HG03135 (cell line): ENCODE data around the gene CIT.

Experiments used
- ATAC-seq: cut with Tn5 transposase; IDR thresholded peaks from one replicate; pipeline ENCODE4 v1.9.1; 2021; ENCODE audit warnings: mild to moderate bottlenecking, moderate library complexity; ENCODE audit not compliant: unreplicated experiment

CIT gene

DNA sequence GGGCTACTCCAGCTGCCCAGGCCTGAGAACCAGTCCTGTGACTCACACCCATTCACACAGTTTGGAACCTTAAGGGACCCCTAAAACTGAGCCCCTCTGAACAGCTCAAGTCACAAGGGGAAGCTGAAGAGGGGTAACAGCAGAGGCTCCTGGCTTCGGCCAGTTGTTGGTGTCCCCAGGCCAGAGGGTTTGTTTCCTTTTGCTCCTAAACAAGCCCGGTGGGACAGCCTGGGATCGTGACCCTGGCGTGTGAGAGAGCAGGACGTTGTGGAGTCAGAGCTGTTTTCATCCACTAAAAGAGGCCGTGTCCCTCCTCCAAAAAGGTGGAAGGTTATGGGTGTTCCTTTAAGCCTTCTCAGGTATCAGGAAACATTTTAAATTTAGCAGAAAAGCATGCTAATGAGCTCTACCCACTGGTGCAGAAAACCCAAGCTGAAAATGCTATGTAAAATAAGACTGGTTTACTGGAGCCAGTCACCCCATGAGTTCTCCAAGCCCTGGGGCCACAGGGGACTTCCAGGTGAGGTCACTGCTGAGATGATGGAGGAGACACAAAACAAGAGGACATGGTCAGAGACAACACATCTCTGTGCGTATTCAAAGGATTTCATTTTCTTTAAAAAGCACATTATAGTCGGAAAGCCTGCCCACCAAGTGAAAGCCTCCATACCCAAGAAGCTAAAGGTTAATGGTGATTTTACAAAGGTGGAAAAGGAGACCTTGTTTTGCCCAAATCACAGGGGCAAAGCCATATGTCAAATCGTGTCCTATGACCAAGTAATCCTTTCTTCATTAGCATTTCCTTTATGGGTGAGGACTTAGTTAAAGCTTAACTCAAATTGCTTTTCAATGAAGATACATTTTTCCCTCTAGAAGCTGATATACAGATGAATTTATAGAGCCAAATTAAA is 195.1 kb downstream of the CIT start:
- no peak for ATAC-seq

DNA sequence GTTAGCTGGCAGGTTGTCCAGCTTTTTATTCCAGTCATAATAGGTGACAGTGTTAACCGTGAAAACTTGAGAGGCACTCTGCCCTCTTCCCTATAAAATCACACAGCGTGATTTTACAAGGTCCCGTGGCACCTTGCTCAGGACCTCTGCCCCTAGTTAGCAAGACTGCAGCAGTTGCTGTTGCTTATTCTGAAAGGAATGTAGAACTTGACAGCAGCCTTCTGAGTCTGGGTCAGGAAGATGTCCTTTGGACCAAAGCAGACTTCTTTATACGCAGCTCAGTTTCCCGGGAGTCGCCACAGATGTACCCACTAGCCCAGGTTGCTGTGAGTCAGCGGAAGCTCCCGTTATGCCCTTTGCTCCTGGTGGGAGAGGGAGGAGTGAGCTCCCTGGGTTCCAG is 196.0 kb downstream of the CIT start:
- no peak for ATAC-seq

DNA sequence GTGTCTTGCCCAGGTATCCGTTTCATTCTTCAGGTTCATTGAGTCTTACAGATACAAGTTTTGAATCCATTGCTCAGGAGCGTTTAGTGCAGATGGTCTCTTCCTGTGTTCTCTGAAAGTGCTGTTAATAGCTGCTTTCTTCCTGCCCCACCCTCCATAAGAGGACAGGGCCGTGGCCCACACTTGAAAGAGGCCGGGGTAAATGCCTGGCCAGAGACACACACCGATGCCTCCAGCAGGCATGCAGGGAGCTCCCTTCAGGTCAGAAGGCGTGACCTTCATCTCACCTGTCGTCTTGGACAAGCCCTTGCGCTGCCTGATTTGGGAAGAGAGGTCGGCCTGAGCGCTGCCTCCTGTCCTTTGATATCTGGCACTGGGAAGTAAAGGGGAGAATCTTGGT is 197.6 kb downstream of the CIT start:
- no peak for ATAC-seq

DNA sequence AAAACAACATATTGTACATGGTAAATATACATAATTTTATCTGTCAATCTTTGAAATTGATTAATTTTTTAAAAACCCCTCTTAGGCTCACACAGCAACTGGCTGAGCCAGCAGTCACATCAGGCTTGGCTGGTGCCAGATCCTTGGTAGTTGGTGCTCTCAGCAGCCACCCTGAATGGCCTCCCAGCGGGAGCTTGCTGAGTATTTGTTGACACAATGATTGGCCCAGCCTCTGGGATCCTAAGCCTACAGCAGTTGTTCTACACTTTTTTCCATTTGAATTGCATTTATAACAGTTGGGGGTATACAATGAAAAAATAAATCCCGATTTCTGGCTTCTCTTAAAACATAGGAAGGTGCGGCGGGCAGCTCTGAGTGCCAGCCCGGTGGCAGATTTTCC is 198.0 kb downstream of the CIT start:
- no peak for ATAC-seq

DNA sequence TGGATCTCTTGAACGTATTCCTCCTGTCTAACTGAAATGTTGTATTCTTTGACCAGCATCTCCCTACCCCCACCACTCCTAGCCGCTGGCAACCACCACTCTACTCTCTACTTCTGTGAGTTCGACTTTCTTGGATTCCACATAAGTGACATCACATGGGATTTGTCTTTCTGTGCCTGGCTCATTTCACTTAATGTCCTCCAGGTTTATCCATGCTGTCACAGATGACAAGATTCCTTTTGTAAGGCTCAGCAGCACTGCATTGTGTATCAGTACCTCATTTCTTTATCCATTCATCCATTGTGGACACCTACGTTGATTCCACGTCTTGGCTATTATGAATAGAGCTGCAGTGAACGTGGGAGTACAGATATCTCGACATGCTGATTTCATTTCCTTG is 198.7 kb downstream of the CIT start:
- ATAC-seq = no peak

DNA sequence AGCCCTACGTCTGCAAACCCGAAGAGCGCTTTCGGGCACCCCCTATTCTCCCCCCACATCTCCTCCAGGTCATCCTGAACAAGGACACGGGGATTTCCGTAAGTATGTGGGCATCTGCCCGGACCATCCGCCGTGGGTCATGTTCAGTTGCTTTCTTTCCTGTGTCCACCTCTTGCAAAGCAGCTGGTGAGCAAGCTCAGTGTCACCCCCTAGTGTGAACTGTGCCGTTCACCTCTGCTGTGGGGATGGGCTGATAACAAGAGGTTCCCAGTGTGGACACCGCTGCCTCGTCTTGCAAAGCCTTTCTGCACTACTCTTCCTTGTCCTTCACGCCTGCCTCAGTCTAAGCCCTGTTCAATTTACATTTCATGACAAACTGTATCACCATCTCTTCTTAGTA is 200.5 kb downstream of the CIT start:
- ATAC-seq = no peak

DNA sequence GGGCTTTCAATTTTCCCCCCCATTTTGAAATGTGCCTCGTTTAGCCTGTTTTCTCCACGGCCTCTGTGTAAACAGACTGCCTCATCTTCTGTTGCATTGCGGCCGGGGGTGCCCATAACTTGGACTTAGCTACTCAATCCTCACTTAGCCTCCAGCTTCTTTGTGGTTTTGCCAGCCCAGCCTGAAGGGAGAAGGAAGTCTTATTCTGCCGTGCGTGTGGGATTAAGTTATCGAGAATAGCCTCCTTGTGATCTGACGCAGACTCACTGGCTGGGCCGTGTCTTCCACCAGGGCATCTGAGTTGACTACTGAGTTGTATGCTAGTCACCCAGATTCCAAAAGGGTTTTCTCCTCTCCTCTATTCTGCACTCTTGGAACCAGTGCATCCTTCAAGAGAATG is 201.1 kb downstream of the CIT start:
- ATAC-seq = no peak

DNA sequence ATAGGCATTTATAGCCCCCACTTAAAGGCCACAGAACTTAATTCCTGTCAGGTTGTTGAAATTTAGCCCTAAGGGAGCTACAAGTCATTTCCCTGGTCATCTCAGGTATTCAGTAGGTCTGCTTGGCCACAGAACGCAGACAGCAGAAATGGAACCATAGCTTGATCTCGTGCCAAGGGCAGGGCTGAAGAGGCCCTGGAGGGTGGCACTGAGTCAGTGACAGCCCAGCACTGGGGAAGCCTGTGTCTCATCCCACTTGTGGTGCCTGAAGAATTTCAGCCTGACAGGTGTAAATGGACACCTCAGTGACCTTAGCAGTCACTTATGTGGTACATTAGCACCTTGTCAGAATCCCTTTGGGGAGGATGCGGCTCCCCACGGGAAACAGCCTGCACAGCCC is 202.6 kb downstream of the CIT start:
- ATAC-seq = no peak

DNA sequence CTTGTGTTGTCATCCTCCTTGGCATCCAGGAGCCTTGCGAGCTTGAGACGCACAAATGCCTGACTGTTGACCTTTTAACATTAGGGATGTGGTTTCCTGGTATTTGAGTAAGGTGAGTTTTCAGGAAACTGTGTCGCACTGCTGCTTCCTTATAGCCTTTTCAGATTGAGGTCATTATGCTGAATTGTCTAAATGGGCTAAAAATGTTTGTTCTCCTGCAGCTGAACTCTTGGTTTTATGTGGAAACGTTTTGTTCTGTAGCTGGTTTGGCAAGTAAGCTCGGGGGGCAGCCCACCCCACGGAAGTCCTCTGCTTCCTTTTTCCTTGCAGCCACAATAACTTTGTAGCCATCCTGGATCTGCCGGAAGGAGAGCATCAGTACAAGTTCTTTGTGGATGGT is 203.5 kb downstream of the CIT start:
- no peak for ATAC-seq

DNA sequence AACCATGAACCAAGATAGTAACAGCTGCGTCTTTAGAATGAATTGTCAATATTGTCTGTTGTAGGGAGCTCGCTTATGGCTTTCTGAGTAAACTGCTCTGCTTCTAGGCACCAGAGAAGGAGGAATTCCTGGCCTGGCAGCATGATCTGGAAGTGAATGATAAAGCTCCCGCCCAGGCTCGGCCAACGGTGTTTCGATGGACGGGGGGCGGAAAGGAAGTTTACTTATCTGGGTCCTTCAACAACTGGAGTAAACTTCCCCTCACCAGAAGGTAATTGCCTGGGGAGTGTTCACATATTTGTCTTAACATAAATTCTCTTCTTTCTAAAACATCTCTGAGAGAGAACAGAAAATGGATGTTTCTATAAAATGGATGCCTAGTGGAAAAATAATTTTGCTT is 204.9 kb downstream of the CIT start:
- no peak for ATAC-seq

DNA sequence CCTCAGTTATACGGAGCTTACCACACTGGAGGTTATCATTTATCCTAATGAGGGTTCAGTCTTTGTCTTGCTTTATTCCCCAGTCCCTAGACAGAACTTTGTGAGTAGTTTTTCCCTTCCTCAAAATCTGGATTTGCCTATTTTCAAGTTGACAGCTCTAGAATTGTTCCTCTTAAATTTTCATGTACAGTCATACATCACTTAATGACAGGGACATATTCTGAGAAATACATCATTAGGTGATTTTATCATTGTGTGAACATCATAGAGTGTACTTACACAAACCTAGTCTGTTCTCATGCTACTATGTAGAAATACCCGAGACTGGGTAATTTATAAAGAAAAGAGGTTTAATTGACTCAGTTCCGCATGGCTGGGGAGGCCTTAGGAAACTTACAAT is 206.1 kb downstream of the CIT start:
- ATAC-seq = no peak

DNA sequence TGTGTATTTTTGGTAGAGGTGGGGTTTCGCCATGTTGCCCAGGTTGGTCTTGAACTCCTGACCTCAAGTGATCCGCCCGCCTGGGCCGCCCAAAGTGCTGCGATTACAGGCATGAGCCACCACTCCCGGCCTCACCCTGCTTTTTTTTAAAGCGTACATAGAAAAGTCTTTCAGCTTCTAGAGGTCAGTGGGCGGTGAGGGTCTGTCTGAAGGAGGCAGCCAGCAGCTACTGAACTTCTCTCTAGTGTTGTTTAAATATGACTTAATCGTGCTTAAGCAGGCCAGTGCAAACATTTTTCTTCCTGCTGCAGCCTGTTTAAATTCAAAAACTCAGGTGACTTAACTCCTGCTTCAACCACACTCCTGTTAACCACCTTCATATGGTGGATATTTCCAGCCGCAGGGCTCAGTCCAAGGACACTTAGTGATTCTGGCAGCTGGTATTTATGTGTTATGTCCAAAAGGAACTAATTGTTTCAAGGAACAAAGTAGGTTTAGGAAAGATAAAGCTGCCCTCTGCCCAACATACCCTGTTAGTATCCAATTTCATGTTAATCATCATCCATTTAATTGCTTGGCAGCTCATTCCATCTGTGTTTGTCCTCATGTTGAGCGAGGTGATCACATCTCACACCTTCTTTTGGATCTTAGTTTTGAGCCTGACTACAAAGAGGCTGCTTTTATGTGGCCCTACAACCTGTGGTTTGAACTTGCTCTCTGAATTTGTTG is 207.2 kb downstream of the CIT start:
- no peak for ATAC-seq

DNA sequence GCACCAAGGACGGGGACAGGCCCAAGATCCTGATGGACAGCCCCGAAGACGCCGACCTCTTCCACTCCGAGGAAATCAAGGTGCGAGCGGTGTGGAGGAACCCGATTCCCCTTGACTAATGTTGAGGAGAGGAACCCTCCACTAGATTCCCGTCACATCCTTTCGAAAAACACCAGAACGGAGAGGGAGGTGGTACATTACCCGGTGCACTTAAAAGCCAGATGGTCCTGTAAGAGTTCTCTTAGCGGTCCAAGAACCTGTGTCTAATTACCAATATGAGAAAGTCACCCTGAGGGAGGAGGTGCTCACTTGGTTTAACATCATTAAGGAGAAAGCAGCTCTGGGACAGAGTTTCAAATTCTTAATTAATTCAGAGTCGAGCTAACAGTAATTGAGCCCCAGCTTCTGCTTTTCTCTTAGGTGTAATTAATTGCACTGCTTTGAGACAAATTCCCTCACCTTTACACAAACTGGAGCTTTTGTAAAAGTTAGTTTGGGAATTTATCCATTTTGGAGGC is 208.7 kb downstream of the CIT start:
- peak; percentile 12 for ATAC-seq

DNA sequence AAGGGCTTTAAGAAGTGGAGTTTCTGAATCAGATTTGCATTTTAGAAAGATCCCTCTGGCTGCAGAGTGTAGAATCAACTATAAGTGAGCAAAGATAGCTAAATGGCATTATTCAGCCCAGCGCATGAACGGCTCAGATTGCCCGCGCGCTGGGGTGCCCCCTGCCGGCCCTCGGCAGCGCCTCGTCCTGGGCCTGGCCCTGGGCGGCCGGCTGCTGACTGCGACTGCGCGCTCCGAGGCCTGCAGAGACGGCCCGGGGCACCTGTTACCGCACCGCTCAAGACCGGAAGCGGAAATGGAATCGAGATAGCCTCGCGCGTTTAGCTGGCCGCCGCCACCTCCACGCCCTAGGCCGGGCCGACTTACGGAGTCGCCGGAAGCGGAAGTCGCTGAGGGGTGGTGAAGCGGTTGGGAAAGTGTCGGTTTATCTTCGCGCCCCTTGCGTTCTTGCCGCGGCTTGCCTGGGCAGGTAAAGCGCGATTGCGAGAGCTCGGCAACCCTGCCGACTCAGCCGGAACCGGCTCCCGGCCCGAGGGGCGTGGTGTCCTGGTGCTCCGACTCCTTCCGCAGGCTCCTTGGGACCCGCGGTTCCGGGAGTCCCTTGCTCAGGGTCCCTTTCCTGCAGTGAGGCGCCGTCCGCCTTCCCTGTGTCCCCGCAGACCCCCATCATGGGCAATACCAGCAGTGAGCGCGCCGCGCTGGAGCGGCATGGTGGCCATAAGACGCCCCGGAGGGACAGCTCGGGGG is 209.4 kb downstream of the CIT start, which contains the start of gene PRKAB1:
TSS of gene PRKAB1 (plus strand) at position 557 of the 747 bp plus-strand sequence. CDS start at position 669, 112 bp downstream.
- peak; percentile 96 for ATAC-seq

DNA sequence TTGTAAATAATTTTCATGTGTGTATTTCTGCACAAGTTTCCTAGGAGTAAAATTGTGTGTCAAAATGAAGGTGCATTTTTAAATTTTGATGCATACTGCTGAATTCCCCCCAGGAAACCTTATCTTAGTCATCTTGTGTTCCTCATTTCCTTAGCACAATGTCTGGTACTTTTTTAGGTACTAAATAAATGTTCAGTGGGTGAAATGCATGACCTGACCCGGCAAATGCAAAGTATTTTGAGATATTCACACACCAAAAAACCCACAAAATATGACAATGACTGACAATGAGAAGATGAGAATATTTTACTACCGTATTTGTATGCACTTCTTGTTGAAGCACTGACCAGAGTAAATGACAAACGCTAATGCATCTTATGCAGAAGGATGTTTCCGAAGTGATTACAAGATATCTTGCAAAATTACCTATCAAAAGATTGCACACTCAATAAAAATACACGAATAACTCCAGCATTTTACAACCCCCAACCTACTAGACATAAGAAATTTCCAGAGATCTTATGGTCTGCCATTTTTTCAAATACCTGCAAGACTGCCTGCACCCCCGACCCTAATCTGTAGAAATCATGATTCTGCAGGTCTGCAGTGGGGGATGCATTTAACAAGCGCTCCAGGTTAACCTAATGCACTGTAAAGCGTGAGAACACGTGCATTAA is 210.1 kb downstream of the CIT start:
- no peak for ATAC-seq

DNA sequence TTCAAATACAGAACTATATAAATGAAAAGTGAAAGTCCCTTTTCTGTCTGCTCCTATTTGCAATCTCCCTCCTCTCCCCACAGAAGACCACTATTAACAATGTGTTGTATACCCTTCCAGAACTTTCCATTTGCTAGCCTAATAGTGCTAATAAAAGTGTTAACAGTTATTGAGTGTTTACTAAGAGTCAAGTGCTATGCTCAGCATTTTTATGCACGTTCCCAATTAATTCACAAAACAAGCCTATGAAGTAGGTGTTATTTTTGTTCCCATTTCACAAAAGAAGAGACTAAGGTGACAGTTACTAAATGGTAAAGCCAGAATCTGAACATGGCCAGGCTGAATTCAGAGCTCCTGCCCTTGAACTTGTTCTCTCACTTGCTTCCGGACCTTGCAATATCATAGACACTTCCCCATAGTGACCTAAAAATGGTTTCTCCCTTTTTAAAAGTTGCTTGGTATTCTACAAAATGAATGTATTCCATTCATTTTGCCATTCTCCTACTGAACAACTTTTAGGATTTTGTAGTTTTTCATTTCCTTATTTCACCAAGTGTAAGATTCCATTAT is 210.8 kb downstream of the CIT start:
- no peak for ATAC-seq

DNA sequence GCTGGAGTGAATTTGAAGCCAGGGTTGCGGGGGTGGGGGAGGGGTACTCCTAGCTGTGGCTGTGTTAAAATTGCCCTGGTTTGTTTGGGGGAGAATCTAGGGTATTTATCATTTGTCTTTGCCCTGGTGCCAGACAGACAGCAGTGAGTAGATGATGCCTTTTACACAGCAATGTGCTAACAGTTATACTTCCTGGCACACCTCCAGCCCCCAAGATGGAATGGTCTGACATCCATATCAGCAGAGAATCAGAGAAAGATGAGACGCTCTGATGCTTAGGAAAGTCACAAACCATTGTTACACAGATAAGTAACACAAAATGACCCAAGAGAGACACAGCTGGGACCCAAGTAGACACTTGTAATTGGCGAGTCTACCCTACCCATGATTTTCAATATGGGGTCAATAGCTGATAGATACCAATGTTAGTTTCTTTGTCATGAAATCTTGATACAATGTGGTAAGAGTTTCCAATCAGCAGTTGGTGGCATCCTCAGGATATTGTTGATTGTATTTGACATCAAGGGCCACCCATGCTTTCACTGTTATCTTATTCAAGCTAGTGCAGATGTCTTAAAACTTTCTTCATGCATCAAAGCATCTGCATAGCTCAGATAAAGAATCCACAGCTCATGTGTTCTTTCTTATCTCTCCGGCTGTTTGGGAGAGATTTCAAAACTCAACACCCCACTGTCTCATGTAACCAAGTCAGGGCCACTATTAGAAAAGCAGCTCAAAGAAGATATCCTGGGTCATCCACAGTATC is 211.8 kb downstream of the CIT start:
- no peak for ATAC-seq

DNA sequence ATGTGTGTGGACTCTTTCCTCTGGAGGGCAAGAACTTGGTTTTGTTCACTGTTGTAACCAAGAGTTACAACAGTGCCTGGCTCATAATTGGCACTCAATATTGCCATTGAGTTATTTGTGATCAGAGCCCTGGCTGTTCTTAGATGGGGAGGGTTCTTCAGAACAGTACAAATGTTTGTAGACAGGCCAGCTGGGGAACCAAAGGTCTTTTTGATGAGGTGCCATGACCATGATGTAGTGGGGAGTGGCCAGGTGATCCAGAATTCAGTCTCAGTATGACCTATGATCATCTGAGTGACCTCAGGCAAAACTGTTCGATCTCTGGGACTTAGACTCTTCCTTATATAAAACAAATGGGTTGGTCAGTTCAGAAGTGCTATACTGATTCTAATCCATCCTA is 212.5 kb downstream of the CIT start:
- no peak for ATAC-seq

DNA sequence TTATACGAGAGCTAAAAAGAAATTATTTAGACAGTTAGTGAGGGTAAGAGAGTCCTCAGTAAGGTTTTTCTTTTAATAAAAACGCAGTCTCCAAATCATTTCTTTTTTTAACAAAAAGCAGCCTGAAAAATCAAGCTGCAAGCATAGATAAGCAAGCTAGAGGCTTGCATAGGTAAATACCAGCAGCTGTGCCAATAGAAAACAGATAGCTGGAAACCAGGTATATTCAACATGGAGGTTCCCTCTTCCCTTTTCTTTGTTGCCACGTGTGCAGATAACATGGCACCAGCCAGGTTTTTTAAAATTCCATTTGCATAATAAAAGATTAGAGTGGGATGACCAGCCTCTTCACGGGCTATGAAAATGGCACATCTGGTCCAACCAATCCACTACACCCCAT is 215.2 kb downstream of the CIT start:
- no peak for ATAC-seq

DNA sequence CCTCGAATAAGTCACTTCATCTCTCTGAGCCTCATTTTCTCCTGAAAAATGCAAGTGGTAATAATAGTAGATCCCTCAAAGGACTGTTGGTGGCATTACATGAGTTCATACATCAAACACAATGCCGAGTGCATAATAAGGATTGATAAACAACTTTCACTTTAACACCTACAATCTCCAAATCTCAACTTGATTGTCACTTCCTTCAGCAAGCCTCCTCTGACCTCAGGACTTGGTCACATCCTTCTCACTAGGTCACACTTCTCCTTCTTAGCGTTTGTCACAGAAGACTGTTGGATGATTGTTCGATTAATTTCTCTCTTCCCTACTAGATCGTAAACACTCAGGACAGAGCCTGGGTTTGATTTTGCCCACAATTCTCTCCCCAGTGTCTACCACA is 217.0 kb downstream of the CIT start:
- ATAC-seq = no peak
